ENCODE data around the gene CSTF1.

GRCh38 chr20:56437196-56437960 is 44.9 kb downstream of the CSTF1 start:
- TF ChIP-seq TARDBP (IDR thresholded peaks at IDR 0.05) (no peak), BHLHE40 (IDR thresholded peaks at IDR 0.05; ENCODE audit: borderline replicate concordance) (no peak), ELF4 (IDR thresholded peaks at IDR 0.05) (no peak), PKNOX1 (IDR thresholded peaks at IDR 0.05) (no peak)

Data from HEK293T (cell line).